HL-60 (cell line): ENCODE measurements around the gene GFPT2.

Experiments
- DNase-seq, 2 experiments: peaks; one replicate each; pipeline ENCODE4 v3.0.0-alpha.2; 2010 to 2020; ENCODE audit warnings: low read depth in 1 of 2, low spot score in 1 of 2
- H3K27ac ChIP-seq: fragments of 250-450 bp; sonication (Bioruptor Pico); replicated peaks from 2 replicates; pipeline ENCODE4 v1.5.1; 2020; ENCODE audit warnings: mild to moderate bottlenecking, moderate library complexity
- H3K27me3 ChIP-seq: fragments of 250-450 bp; sonication (Bioruptor Pico); 2 replicates; pipeline ENCODE4 v1.5.1; 2021; ENCODE audit warnings: mild to moderate bottlenecking, moderate library complexity; ENCODE audit not compliant: insufficient read depth, poor library complexity, severe bottlenecking
- H3K4me3 ChIP-seq: replicated peaks from 2 replicates; pipeline ENCODE4 v1.5.1; 2011; ENCODE audit warnings: mild to moderate bottlenecking, control low read depth, low read length; ENCODE audit not compliant: insufficient read depth
- GABPA ChIP-seq: IDR thresholded peaks from 2 replicates; pipeline ENCODE4 v1.6.1; 2012; ENCODE audit warnings: low read depth
- POLR2AphosphoS5 ChIP-seq: IDR thresholded peaks from 2 replicates; pipeline ENCODE4 v1.6.1; 2012; ENCODE audit warnings: low read depth
- SPI1 ChIP-seq: IDR thresholded peaks from 2 replicates; pipeline ENCODE4 v1.6.1; 2012; ENCODE audit warnings: low read depth, mild to moderate bottlenecking, borderline replicate concordance
- TF ChIP-seq, protein P1 (sequence below): IDR thresholded peaks from one replicate; pipeline ENCODE4 v1.5.1; 2011; ENCODE audit warnings: low read length, control low read depth, inconsistent platforms; ENCODE audit not compliant: insufficient read depth
- TF ChIP-seq, protein P2 (sequence below): IDR thresholded peaks from 2 replicates; pipeline ENCODE4 v1.6.1; 2012; ENCODE audit warnings: low read depth; ENCODE audit not compliant: insufficient replicate concordance

GFPT2 gene

DNA sequence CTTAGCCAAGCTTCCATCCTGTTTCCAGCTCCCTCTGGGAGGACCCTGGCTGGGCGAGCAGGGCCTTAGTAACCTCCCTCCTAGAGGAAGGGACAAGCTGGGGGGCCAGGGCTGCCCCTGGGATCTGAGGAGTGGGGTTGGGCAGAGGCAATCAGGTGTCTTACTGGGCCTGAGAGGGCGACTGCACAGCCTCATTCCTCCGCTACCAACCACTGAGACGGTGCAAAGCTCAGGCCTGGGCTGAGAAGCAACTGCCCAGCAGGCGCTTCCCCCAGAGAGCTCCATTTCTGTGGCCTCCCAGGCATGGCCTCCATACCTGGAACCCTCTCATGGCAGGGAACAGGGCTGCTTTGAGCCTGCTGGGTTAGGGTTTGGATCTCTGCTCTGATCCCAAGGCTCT lies 18.8 kb upstream of the GFPT2 start:
- TF ChIP-seq SPI1 (no peak), GABPA (no peak), POLR2AphosphoS5 (no peak)
- TF ChIP-seq, protein P1, sequence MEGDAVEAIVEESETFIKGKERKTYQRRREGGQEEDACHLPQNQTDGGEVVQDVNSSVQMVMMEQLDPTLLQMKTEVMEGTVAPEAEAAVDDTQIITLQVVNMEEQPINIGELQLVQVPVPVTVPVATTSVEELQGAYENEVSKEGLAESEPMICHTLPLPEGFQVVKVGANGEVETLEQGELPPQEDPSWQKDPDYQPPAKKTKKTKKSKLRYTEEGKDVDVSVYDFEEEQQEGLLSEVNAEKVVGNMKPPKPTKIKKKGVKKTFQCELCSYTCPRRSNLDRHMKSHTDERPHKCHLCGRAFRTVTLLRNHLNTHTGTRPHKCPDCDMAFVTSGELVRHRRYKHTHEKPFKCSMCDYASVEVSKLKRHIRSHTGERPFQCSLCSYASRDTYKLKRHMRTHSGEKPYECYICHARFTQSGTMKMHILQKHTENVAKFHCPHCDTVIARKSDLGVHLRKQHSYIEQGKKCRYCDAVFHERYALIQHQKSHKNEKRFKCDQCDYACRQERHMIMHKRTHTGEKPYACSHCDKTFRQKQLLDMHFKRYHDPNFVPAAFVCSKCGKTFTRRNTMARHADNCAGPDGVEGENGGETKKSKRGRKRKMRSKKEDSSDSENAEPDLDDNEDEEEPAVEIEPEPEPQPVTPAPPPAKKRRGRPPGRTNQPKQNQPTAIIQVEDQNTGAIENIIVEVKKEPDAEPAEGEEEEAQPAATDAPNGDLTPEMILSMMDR, result no peak
- TF ChIP-seq, protein P2, sequence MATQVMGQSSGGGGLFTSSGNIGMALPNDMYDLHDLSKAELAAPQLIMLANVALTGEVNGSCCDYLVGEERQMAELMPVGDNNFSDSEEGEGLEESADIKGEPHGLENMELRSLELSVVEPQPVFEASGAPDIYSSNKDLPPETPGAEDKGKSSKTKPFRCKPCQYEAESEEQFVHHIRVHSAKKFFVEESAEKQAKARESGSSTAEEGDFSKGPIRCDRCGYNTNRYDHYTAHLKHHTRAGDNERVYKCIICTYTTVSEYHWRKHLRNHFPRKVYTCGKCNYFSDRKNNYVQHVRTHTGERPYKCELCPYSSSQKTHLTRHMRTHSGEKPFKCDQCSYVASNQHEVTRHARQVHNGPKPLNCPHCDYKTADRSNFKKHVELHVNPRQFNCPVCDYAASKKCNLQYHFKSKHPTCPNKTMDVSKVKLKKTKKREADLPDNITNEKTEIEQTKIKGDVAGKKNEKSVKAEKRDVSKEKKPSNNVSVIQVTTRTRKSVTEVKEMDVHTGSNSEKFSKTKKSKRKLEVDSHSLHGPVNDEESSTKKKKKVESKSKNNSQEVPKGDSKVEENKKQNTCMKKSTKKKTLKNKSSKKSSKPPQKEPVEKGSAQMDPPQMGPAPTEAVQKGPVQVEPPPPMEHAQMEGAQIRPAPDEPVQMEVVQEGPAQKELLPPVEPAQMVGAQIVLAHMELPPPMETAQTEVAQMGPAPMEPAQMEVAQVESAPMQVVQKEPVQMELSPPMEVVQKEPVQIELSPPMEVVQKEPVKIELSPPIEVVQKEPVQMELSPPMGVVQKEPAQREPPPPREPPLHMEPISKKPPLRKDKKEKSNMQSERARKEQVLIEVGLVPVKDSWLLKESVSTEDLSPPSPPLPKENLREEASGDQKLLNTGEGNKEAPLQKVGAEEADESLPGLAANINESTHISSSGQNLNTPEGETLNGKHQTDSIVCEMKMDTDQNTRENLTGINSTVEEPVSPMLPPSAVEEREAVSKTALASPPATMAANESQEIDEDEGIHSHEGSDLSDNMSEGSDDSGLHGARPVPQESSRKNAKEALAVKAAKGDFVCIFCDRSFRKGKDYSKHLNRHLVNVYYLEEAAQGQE, result no peak
- no peak overlapping the region for H3K27ac ChIP-seq
- no peak for DNase-seq
- H3K4me3 ChIP-seq, result no peak overlapping the region
- H3K27me3 ChIP-seq, result no peaks in the 10 kb centered on the region

DNA sequence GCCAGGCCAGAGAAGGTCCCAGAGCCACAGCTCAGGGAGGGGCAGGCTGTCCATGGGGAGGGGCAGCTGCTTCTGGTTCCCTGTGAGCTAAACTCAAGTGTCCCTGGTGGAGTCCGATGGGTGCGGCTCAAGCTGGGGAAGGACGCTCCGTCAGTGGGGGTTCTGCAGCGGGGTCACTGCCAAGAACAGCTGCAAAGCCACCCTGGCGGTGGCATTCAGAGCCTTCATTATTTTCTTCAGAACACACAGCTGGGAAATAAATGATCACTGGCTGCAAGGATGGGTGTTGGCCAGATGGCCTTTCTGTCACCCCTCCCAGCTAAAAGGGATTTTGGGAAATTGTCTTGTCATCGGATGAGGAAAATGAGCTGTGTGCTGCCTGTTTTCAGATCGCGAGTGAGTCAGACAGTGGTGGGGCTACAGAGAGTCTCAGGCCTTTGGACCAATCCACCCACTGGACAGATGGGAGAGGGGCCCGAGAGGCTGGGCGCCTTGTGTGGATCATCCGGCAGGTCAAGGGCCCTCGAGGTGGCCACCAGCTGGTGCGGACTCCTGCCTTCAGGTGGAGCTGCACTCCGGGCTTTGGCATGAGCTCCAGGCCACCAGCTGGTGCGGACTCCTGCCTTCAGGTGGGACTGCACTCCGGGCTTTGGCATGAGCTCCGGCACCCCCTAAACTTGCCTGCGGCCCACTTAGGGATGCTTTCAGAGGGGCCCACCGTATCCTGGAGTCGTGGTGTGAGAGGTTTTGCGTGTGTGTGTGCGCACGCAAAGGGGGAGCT lies 17.9 kb upstream of the GFPT2 start:
- no peaks in the 10 kb centered on the region for H3K27me3 ChIP-seq
- no peak overlapping the region for H3K27ac ChIP-seq
- H3K4me3 ChIP-seq, result no peak overlapping the region
- DNase-seq, result no peak
- TF ChIP-seq, protein P2, result no peak
- TF ChIP-seq POLR2AphosphoS5 (no peak), GABPA (no peak), SPI1 (no peak)
- TF ChIP-seq, protein P1, result no peak

- H3K27ac ChIP-seq, result no peak overlapping the region
- H3K4me3 ChIP-seq, result no peak overlapping the region
- no peaks in the 10 kb centered on the region for H3K27me3 ChIP-seq
- DNase-seq, result no peak
- no peak for TF ChIP-seq SPI1
- TF ChIP-seq, protein P1, result no peak
These were observed 14.9 kb upstream of the GFPT2 start for GRCh38 chr5:180367991-180368390.

GRCh38 chr5:180367300-180367699 lies 14.2 kb upstream of the GFPT2 start:
- no peak overlapping the region for H3K4me3 ChIP-seq
- no peak for DNase-seq
- no peaks in the 10 kb centered on the region for H3K27me3 ChIP-seq
- TF ChIP-seq, protein P1, result no peak
- TF ChIP-seq SPI1 (no peak), GABPA (no peak), POLR2AphosphoS5 (no peak)
- TF ChIP-seq, protein P2, result no peak
- H3K27ac ChIP-seq, result no peak overlapping the region
